ENCODE results near the gene DDX10.
A peak's percentile ranks its signal among the peaks of the same experiment; 100 is the strongest.
"Not testable (repeated sequence)": the region's sequence is repeated elsewhere in the genome, so short reads cannot be mapped to it uniquely, and the experiment has no call there.

Gene DDX10

GRCh38 chr11:108664730-108665525 lies at the start of gene DDX10:
TSS of gene DDX10 (plus strand) at chr11:108665069. CDS start at chr11:108665154, 85 bp downstream.
- peak; percentile 99 for DNase-seq

- DNase-seq = peak; percentile 93
Observed at GRCh38 chr11:108616549-108616948, 48.3 kb upstream of the DDX10 start.

GRCh38 chr11:108617055-108617454 lies 47.8 kb upstream of the DDX10 start:
- no peak for DNase-seq

- DNase-seq = no peak
Observed at GRCh38 chr11:108618529-108618928, 46.3 kb upstream of the DDX10 start.

- peak; percentile 40 for DNase-seq
Observed at GRCh38 chr11:108620958-108621772, 43.7 kb upstream of the DDX10 start.

GRCh38 chr11:108622341-108622740 lies 42.5 kb upstream of the DDX10 start:
- DNase-seq = no peak

GRCh38 chr11:108624196-108624925 lies 40.5 kb upstream of the DDX10 start:
- DNase-seq = no peak

- DNase-seq = no peak
Observed at GRCh38 chr11:108628326-108628725, 36.5 kb upstream of the DDX10 start.

GRCh38 chr11:108628812-108629211 lies 36.1 kb upstream of the DDX10 start:
- peak; percentile 11 for DNase-seq

GRCh38 chr11:108629274-108629673 lies 35.6 kb upstream of the DDX10 start:
- DNase-seq = no peak

GRCh38 chr11:108632041-108632704 lies 32.7 kb upstream of the DDX10 start:
- DNase-seq = no peak

- DNase-seq = no peak
Observed at GRCh38 chr11:108635106-108635505, 29.8 kb upstream of the DDX10 start.

- DNase-seq = no peak
Observed at GRCh38 chr11:108636222-108636621, 28.6 kb upstream of the DDX10 start.

GRCh38 chr11:108639146-108639545 lies 25.7 kb upstream of the DDX10 start:
- DNase-seq = no peak

GRCh38 chr11:108641752-108642151 lies 23.1 kb upstream of the DDX10 start:
- not testable (repeated sequence) for DNase-seq

GRCh38 chr11:108643974-108644373 lies 20.9 kb upstream of the DDX10 start:
- DNase-seq = no peak

GRCh38 chr11:108645970-108646369 lies 18.9 kb upstream of the DDX10 start:
- no peak for DNase-seq

- DNase-seq = no peak
Observed at GRCh38 chr11:108647387-108647700, 17.5 kb upstream of the DDX10 start.

- peak; percentile 94 for DNase-seq
Observed at GRCh38 chr11:108647701-108648527, 17.0 kb upstream of the DDX10 start.

GRCh38 chr11:108648528-108648885 lies 16.4 kb upstream of the DDX10 start:
- no peak for DNase-seq

GRCh38 chr11:108654100-108654499 lies 10.8 kb upstream of the DDX10 start:
- DNase-seq = not testable (repeated sequence)

- peak; percentile 78 for DNase-seq
Observed at GRCh38 chr11:108654994-108655631, 9.8 kb upstream of the DDX10 start.
